H9 (cell line): ENCODE data around the gene KRTAP12-2. TPM values are rescaled to one million over a fixed set of nuclear protein-coding genes. Genes with fewer than 3 reads are reported as not detected.
A peak's percentile ranks its signal among the peaks of the same experiment; 100 is the strongest.

Experiments
- DNase-seq: peaks from one replicate; pipeline ENCODE4 v3.0.0-alpha.2; 2017
- H2AFZ ChIP-seq: one replicate; pipeline ENCODE4 v1.6.1; 2013; ENCODE audit warnings: mild to moderate bottlenecking, low read length, control low read depth, moderate library complexity
- H2AK5ac ChIP-seq: 2 replicates; pipeline ENCODE4 v1.6.1; 2013; ENCODE audit warnings: low read length, control low read depth, mixed read lengths; ENCODE audit not compliant: insufficient read length
- H2BK120ac ChIP-seq: one replicate; pipeline ENCODE4 v1.6.1; 2013; ENCODE audit warnings: low read depth, mild to moderate bottlenecking, low read length, control low read depth, inconsistent platforms; ENCODE audit not compliant: poor library complexity, severe bottlenecking
- H2BK12ac ChIP-seq: 2 replicates; pipeline ENCODE4 v1.6.1; 2013; ENCODE audit warnings: low read length, control low read depth, mixed read lengths, low read depth; ENCODE audit not compliant: insufficient read length
- H2BK15ac ChIP-seq: 2 replicates; pipeline ENCODE4 v1.6.1; 2013; ENCODE audit warnings: low read depth, low read length, control low read depth
- H2BK20ac ChIP-seq: one replicate; pipeline ENCODE4 v1.6.1; 2013; ENCODE audit warnings: low read depth, mild to moderate bottlenecking, low read length, control low read depth, inconsistent platforms; ENCODE audit not compliant: poor library complexity, severe bottlenecking
- H2BK5ac ChIP-seq: 2 replicates; pipeline ENCODE4 v1.6.1; 2013; ENCODE audit warnings: low read length, control low read depth, mixed read lengths; ENCODE audit not compliant: insufficient read length
- H3K14ac ChIP-seq: 2 replicates; pipeline ENCODE4 v1.6.1; 2013; ENCODE audit warnings: low read length, control low read depth; ENCODE audit not compliant: insufficient read depth
- H3K18ac ChIP-seq: 2 replicates; pipeline ENCODE4 v1.6.1; 2013; ENCODE audit warnings: low read depth, mild to moderate bottlenecking, mixed read lengths, low read length, control low read depth; ENCODE audit not compliant: insufficient read length
- H3K23ac ChIP-seq: 2 replicates; pipeline ENCODE4 v1.6.1; 2013; ENCODE audit warnings: low read length, control low read depth, mixed read lengths, low read depth; ENCODE audit not compliant: insufficient read length
- H3K23me2 ChIP-seq: 2 replicates; pipeline ENCODE4 v1.6.1; 2013; ENCODE audit warnings: low read depth, mild to moderate bottlenecking, mixed read lengths, low read length, control low read depth; ENCODE audit not compliant: insufficient read length, poor library complexity, severe bottlenecking
- H3K27ac ChIP-seq: 2 replicates; pipeline ENCODE4 v1.5.1; 2013; ENCODE audit warnings: low read length, control low read depth, mixed read lengths, low read depth; ENCODE audit not compliant: insufficient read length
- H3K27me3 ChIP-seq: 2 replicates; pipeline ENCODE4 v1.6.1; 2013; ENCODE audit warnings: low read length, control low read depth, inconsistent platforms; ENCODE audit not compliant: insufficient read depth
- H3K4ac ChIP-seq: 2 replicates; pipeline ENCODE4 v1.6.1; 2013; ENCODE audit warnings: low read depth, mild to moderate bottlenecking, control low read depth, inconsistent platforms, low read length, moderate library complexity
- H3K4me1 ChIP-seq: 2 replicates; pipeline ENCODE4 v1.6.1; 2013; ENCODE audit warnings: low read length, control low read depth, inconsistent platforms; ENCODE audit not compliant: insufficient read depth
- H3K4me2 ChIP-seq: 2 replicates; pipeline ENCODE4 v1.6.1; 2013; ENCODE audit warnings: low read length, control low read depth, mixed read lengths; ENCODE audit not compliant: insufficient read length, insufficient read depth
- H3K56ac ChIP-seq: 2 replicates; pipeline ENCODE4 v1.6.1; 2013; ENCODE audit warnings: low read depth, mild to moderate bottlenecking, mixed read lengths, low read length, control low read depth; ENCODE audit not compliant: insufficient read length
- H3K79me1 ChIP-seq: 2 replicates; pipeline ENCODE4 v1.6.1; 2013; ENCODE audit warnings: low read depth, mild to moderate bottlenecking, moderate library complexity, low read length, control low read depth, inconsistent platforms; ENCODE audit not compliant: insufficient read depth, poor library complexity, severe bottlenecking
- H3K79me2 ChIP-seq: 2 replicates; pipeline ENCODE4 v1.6.1; 2013; ENCODE audit warnings: low read length, control low read depth, inconsistent platforms; ENCODE audit not compliant: insufficient read depth
- H3K9ac ChIP-seq: 2 replicates; pipeline ENCODE4 v1.6.1; 2013; ENCODE audit warnings: low read length, control low read depth, mixed read lengths; ENCODE audit not compliant: insufficient read length; ENCODE audit errors: extremely low read depth
- H3K9me3 ChIP-seq: one replicate; pipeline ENCODE4 v1.6.1; 2013; ENCODE audit warnings: low read depth, low read length, inconsistent platforms; ENCODE audit not compliant: control insufficient read depth
- H3T11ph ChIP-seq: one replicate; pipeline ENCODE4 v1.6.1; 2013; ENCODE audit warnings: mild to moderate bottlenecking, low read length, control low read depth, inconsistent platforms
- H4K20me1 ChIP-seq: one replicate; pipeline ENCODE4 v1.6.1; 2013; ENCODE audit not compliant: control insufficient read depth, insufficient read length, insufficient read depth
- H4K5ac ChIP-seq: 2 replicates; pipeline ENCODE4 v1.6.1; 2013; ENCODE audit warnings: low read depth, mild to moderate bottlenecking, mixed read lengths, low read length, control low read depth; ENCODE audit not compliant: insufficient read length
- H4K8ac ChIP-seq: replicated peaks from 2 replicates; pipeline ENCODE4 v1.6.1; 2013; ENCODE audit warnings: low read length, control low read depth, mixed read lengths, low read depth; ENCODE audit not compliant: insufficient read length
- H4K91ac ChIP-seq: 2 replicates; pipeline ENCODE4 v1.6.1; 2013; ENCODE audit warnings: low read depth, mild to moderate bottlenecking, moderate library complexity, mixed read lengths, low read length, control low read depth; ENCODE audit not compliant: insufficient read length
- H3K27ac Mint-ChIP-seq, 3 experiments: 2 replicates in 2 of 3; 3 replicates in 1 of 3; pipeline ENCODE4 v1.8.0; 2020 to 2021; ENCODE audit warnings: mixed read lengths in 3 of 3, mild to moderate bottlenecking in 1 of 3, moderate library complexity in 1 of 3
- H3K27me3 Mint-ChIP-seq: 2 replicates; pipeline ENCODE4 v1.8.0; 2021; ENCODE audit warnings: low read depth, mild to moderate bottlenecking, moderate library complexity, mixed read lengths
- H3K36me3 Mint-ChIP-seq, 3 experiments: 2 replicates in 2 of 3; 3 replicates in 1 of 3; pipeline ENCODE4 v1.8.0; 2020 to 2021; ENCODE audit warnings: low read depth in 3 of 3, mixed read lengths in 3 of 3; ENCODE audit not compliant: insufficient read depth in 1 of 3
- H3K4me1 Mint-ChIP-seq, 2 experiments: 2 replicates each; pipeline ENCODE4 v1.8.0; 2020; ENCODE audit warnings: mixed read lengths in 2 of 2
- H3K4me3 Mint-ChIP-seq, 2 experiments: 2 replicates in 1 of 2; 3 replicates in 1 of 2; pipeline ENCODE4 v1.8.0; 2020 to 2021; ENCODE audit warnings: mild to moderate bottlenecking in 2 of 2, mixed read lengths in 2 of 2, moderate library complexity in 1 of 2
- H3K9me3 Mint-ChIP-seq, 2 experiments: 2 replicates in 1 of 2; 3 replicates in 1 of 2; pipeline ENCODE4 v1.8.0; 2020; ENCODE audit warnings: mild to moderate bottlenecking in 2 of 2, mixed read lengths in 2 of 2, moderate library complexity in 1 of 2
- WGBS: extraction: QIAGEN DNeasy Blood & Tissue Kit; methylation state at CpG from one replicate; pipeline ENCODE4 v1.1.7; 2013; ENCODE audit warnings: missing lambda C conversion rate, low lambda C conversion rate, mixed read lengths; ENCODE audit not compliant: insufficient read length; ENCODE audit errors: extremely low coverage; 5-methylcytosine and 5-hydroxymethylcytosine counted together
- total RNA-seq: library from RNA; stranded (reverse); gene quantifications from 2 replicates; pipeline ENCODE4 v1.2.1, GENCODE V29; 2021
- TF ChIP-seq, protein P1 (sequence below): fragments of 200-600 bp; sonication (generic); conservative IDR thresholded peaks from 3 replicates; pipeline ENCODE4 v1.8.0; 2021; ENCODE audit warnings: antibody characterized with exemption, mild to moderate bottlenecking

KRTAP12-2 gene
- total RNA-seq, 1 experiment from 2014 or later: not detected

GRCh38 chr21:44677881-44678280, 11.2 kb upstream of the KRTAP12-2 start:
- H2BK120ac ChIP-seq: no peak overlapping the region
- no peaks in the 10 kb centered on the region; the same call in 1 of the 2 replicates for H3K4me1 ChIP-seq
- H3K4me3 Mint-ChIP-seq: no peak overlapping the region
- no peak overlapping the region for H3K4me2 ChIP-seq
- H4K5ac ChIP-seq: no peak overlapping the region
- H3K23me2 ChIP-seq: no peaks in the 10 kb centered on the region
- no peak overlapping the region for H3K27ac ChIP-seq
- H3K4me1 Mint-ChIP-seq: peaks cover 6 to 13% of the 10 kb centered on the region in 2 experiments; a peak in 3 of 4 replicates
- H3K9ac ChIP-seq: no peak overlapping the region
- H3K18ac ChIP-seq: no peak overlapping the region
- H2BK5ac ChIP-seq: no peak overlapping the region
- H3K14ac ChIP-seq: no peak overlapping the region
- H3K4ac ChIP-seq: no peak overlapping the region
- H2AK5ac ChIP-seq: no peak overlapping the region
- no peaks in the 10 kb centered on the region for H3K79me1 ChIP-seq
- H2BK15ac ChIP-seq: no peak overlapping the region; the same call in 1 of the 2 replicates
- H3K23ac ChIP-seq: no peak overlapping the region
- TF ChIP-seq, protein P1, sequence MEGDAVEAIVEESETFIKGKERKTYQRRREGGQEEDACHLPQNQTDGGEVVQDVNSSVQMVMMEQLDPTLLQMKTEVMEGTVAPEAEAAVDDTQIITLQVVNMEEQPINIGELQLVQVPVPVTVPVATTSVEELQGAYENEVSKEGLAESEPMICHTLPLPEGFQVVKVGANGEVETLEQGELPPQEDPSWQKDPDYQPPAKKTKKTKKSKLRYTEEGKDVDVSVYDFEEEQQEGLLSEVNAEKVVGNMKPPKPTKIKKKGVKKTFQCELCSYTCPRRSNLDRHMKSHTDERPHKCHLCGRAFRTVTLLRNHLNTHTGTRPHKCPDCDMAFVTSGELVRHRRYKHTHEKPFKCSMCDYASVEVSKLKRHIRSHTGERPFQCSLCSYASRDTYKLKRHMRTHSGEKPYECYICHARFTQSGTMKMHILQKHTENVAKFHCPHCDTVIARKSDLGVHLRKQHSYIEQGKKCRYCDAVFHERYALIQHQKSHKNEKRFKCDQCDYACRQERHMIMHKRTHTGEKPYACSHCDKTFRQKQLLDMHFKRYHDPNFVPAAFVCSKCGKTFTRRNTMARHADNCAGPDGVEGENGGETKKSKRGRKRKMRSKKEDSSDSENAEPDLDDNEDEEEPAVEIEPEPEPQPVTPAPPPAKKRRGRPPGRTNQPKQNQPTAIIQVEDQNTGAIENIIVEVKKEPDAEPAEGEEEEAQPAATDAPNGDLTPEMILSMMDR: no peak
- no peak overlapping the region for H2AFZ ChIP-seq
- H4K20me1 ChIP-seq: no peaks in the 10 kb centered on the region
- no peak overlapping the region for H3K56ac ChIP-seq
- H3K27ac Mint-ChIP-seq: no peak overlapping the region
- no peaks in the 10 kb centered on the region for H3K27me3 ChIP-seq
- WGBS: no CpG with 5 or more reads among the region's 13 CpGs
- no peak overlapping the region for H3T11ph ChIP-seq
- H2BK20ac ChIP-seq: no peak overlapping the region
- peaks cover 3 to 4% of the 10 kb centered on the region in 2 experiments for H3K9me3 Mint-ChIP-seq
- no peak overlapping the region for H4K8ac ChIP-seq
- no peak overlapping the region for H2BK12ac ChIP-seq
- DNase-seq: peak; percentile 12
- no peak overlapping the region for H4K91ac ChIP-seq
- peaks cover 0 to 6% (median 0%) of the 10 kb centered on the region in 3 experiments; a peak in 3 of 7 replicates for H3K36me3 Mint-ChIP-seq
- peaks cover 25% of the 10 kb centered on the region for H3K27me3 Mint-ChIP-seq
- H3K9me3 ChIP-seq: no peaks in the 10 kb centered on the region
- no peaks in the 10 kb centered on the region for H3K79me2 ChIP-seq
